ENCODE data around the gene CADPS2.

CADPS2 gene

GRCh38 chr7:122429926-122430325, 456.3 kb downstream of the CADPS2 start:
- no peak for DNase-seq

GRCh38 chr7:122425731-122426130, 460.5 kb downstream of the CADPS2 start:
- DNase-seq = no peak

DNA sequence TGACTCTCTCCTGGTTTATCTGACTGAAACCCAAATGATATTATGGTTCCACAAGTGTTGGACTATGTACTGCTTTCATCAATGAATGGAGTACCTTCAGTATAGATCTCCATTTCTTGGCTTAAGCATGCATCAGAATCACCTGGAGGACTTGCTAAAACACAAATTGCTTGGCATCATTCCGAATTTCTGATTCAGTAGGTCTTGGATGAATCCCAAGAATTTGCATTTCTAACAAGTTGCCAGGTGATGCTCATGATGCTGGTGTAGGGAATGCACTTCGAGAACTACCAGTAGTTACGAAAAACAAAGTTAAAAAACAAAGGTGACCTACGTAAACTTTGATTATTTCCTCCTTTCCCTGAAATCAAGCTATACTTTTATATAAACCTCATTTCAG, 462.7 kb downstream of the CADPS2 start:
- DNase-seq = no peak

- DNase-seq = no peak
Measured at GRCh38 chr7:122416336-122416735, 469.9 kb downstream of the CADPS2 start.

GRCh38 chr7:122415510-122415909, 470.8 kb downstream of the CADPS2 start:
- no peak for DNase-seq

GRCh38 chr7:122413339-122413738, 472.9 kb downstream of the CADPS2 start:
- no peak for DNase-seq

DNA sequence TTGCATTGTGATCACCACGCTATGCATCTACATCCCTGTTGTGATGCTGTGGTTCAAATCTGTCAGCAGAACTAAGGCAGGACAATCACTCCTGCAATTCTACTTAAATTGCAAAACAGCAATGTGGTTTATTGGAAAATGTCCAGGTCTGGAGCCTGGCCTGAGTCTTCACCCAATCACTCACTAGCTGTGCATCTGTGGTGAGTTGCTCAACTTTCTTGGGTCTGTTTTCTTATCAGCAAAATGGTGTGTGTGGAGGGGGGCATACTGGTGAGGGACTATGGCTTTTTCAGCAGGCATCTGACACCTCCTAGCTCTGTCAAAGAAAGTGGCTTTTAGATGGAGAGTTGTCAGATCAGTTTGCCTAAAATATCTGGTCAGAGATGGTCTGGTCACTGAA, 473.4 kb downstream of the CADPS2 start:
- DNase-seq = no peak

GRCh38 chr7:122412441-122412840, 473.8 kb downstream of the CADPS2 start:
- no peak for DNase-seq

DNA sequence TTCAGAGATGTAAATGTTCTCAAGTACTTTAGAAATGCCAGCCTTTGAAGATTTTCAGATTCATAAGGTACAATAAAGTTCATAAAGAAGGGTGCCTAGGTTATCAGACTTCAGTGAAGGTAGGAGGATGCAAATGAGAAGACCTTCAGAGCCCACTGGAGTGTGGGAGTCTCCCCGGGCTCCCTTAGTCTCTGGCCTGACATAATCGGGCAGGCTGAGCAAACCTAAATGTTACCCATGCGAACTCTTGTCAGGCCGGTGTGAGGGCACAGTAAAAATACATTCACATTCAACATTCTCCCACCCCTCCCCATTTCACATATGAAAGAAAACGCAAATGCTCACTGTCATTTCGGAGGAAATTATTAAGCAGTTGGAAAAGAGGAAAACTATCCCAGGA, 479.1 kb downstream of the CADPS2 start:
- DNase-seq = no peak

DNA sequence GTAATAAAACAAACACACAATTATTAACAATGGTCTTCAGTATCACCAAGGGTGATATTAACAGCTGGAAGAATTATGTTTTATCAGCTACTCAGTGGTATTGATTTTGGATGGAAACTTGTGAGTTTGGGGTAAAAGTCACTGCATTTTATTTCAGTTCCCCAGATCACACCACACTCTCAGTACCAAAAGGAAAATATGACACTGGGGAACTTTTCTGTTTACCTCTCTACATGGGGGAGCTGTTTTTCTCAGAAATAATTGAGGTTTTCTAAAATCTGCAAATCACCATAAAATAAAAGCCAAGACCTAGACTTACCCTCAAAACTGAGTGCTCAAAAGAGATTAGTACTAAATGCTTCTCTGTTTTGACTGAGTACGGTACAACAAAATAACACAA, 483.1 kb downstream of the CADPS2 start:
- DNase-seq = no peak

DNA sequence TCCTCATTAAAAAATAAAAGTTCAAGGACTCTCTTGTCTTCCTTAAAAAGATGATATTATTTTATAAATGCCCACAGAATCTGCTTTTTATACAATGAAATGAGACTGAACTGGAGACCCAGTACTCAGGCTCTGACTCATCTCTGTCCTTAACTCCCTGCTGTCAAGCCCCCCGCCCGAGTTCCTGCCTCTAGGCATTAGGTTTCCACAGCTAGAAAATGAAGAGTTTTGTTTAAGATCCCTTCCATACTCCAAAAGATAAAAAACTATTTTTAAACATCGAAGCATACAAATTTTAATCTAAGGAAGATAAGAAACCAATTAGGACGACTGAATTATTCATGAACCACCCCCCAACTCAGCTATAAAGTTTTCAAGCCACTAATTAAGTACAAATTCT, 484.0 kb downstream of the CADPS2 start:
- DNase-seq = no peak

DNA sequence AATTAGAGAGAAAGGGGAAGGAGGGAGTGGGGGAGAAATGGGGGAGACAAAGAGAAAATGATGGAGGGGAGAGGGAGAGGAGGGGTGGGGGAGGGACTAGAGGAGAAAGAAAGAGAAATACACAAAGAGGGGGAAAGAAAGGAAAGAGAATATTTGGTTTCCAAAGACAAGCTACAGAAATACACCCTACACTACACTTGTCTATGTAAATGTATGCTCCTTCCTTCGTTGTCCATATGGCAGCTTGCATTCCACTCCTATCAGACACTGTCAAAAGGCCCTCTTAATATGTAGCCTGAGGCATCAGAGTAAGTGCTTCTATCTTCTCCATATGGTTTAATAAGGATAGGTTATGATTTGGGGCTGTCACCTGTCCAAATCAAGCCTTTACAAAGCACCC, 488.9 kb downstream of the CADPS2 start:
- no peak for DNase-seq

DNA sequence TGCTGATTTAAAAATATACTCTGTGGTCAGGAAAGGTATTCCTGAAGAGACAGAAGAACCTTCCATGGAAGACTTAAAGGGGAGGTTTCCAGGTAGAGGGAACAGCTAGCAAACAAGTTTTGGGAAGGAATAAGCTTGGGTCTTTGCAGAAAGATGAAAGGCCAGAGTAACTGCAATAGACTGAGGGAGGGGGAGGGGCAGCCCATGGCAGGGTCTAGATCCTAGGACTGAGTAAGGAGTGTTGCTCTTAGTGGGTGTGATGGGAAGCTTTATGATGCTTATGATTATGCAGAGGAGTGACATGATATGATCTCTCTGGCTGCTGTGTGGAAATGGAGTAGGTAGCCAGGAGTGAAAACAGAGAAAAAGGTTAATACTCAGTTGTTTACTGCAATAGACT, 491.7 kb downstream of the CADPS2 start:
- no peak for DNase-seq

DNA sequence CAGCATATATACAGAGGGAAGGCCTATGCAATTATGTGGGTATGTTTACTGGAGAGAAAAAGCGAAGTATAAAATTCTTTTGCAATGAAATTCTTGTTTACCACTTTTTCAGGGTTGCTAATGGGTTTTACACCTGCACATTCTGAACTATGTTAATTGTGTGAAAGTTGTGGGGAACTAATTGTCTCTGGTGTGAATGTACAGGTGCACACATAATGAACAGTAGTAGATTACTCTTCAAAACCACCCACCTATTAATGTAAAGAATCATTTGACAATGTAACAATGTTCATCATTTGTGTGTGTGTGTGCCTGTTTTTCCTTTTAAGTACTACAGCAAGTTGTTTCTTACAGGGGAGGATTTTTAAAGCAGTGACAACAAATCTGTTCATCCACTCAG, 501.7 kb downstream of the CADPS2 start:
- no peak for DNase-seq

DNA sequence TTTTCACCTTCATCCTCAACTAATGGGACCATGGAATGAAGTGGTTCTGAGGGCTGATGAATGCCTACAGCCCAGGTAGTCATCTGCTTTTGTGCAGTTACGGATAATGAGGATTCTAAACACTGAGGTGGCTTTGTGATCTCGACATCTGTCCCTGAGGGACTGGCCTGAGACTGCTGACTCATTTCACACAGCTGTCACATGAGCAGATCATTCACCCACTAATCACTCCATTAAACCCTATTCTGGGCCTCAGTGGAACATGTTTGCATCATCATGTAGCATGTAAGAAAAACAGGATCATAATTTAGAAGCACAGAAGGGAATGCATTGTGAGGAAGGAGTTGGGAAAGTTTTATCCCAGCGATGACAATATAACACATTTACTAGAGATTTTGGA, 502.3 kb downstream of the CADPS2 start:
- DNase-seq = no peak

DNA sequence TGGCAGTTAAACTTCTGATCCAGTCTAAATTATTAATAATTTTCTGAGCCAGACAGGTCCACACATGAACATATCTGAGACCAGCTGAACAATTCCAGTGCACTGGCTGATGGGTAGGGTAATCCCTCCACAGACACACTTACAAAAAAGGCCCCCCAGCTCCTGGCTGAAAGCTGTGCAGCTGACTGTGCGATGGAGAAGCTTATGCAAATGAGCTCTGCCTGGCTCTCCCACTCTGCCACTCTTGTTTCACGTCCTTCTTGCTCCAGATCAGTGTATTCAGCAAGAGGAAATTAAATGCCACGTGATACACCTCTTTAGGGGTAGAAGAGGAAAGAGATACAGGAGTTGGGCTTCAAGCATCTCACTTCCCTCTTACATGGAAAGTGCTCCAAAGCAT, 505.3 kb downstream of the CADPS2 start:
- DNase-seq = no peak

- no peak for DNase-seq
Measured at GRCh38 chr7:122379491-122379890, 506.8 kb downstream of the CADPS2 start.

- no peak for DNase-seq
Measured at GRCh38 chr7:122369756-122370155, 516.5 kb downstream of the CADPS2 start.

GRCh38 chr7:122364761-122365280, 521.4 kb downstream of the CADPS2 start:
- no peak for DNase-seq

DNA sequence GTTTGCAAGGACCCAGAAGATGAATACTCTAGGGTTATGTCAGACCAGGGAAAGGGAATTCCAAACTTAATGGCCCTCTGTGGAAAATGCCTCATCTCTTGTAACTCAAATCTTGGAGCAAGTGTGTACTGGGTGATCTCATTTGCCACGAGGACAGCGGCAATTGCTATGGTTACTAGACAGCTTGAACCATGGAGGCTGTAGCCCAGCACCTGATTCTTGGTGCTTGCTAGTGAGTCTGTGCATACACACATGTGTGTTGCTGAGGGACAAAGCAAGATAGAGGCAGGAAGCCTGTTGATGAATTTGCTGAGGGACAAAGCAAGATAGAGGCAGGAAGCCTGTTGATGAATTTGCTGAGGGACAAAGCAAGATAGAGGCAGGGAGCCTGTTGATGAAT, 523.1 kb downstream of the CADPS2 start:
- no peak for DNase-seq

DNA sequence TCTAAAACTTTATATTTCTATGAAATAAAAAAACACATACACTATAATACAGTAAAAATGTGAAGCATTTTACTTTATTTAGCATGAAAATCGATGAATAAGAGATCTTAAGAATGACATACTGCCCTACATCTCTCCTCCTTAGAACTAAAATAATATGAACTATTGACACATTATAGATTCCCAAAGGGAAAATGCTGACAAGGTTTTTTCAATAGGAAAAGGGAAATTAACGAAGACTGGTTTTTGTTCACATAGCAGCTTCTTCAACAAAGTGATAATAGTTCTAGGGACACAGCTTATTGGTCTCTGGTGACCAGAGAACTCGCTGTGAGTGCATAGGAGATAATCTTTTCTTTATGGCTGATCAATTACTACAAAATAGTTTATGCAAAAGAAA, 523.8 kb downstream of the CADPS2 start:
- no peak for DNase-seq

- no peak for DNase-seq
Measured at GRCh38 chr7:122354656-122355055, 531.6 kb downstream of the CADPS2 start.

DNA sequence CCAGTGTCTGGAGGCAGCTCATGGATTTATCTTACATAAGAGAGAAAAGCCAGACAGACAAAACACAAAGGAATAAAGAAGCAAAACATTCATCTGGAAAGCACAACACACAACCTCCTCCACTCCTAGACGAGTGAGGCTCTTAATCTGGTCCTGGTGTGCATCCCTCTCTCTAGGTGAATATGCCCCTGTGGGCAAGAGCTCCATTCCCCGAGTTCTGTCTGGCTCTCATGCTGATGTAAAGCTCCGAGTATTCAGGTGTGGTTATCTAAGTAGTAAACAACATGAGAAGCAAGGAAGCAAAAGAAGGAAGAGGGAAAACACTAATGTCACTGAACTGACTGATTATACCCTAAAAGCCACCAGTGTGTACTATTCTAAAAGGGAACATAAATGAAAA, 533.8 kb downstream of the CADPS2 start:
- no peak for DNase-seq

GRCh38 chr7:122350701-122351100, 535.6 kb downstream of the CADPS2 start:
- DNase-seq = no peak

GRCh38 chr7:122344303-122344620, 542.0 kb downstream of the CADPS2 start:
- DNase-seq = no peak
